ENCODE data around the gene BCAR1. TPM values are rescaled to one million over a fixed set of nuclear protein-coding genes. Genes with fewer than 3 reads are reported as not detected.
A peak's percentile ranks its signal among the peaks of the same experiment; 100 is the strongest.
"Not testable (repeated sequence)": the region's sequence is repeated elsewhere in the genome, so short reads cannot be mapped to it uniquely, and the experiment has no call there.

BCAR1 gene
- total RNA-seq, 1 donor from 2014 or later = 71.7 TPM

- no peak for DNase-seq (ENCODE audit: low spot score)
- intact Hi-C loops (cut with DNase I) = loop anchor here (10.0 kb wide), 1 partner anchor 151 kb away; no protein-coding TSS in a partner anchor
- ATAC-seq = no peak
These were observed 17.8 kb downstream of the BCAR1 start for GRCh38 chr16:75233611-75233938.

- ATAC-seq (no peak), DNase-seq (ENCODE audit: low spot score) (no peak)
- intact Hi-C loops (cut with DNase I) = loop anchor here (10.0 kb wide), 1 partner anchor 153 kb away; no protein-coding TSS in a partner anchor
These were observed 19.9 kb downstream of the BCAR1 start for GRCh38 chr16:75231570-75231969.

GRCh38 chr16:75230471-75231110 is 20.8 kb downstream of the BCAR1 start:
- no peak for ATAC-seq
- DNase-seq (ENCODE audit: low spot score) = no peak
- intact Hi-C loops (cut with DNase I) = loop anchor here (10.0 kb wide), 1 partner anchor 154 kb away; no protein-coding TSS in a partner anchor

GRCh38 chr16:75229172-75230031 is 22.0 kb downstream of the BCAR1 start:
- intact Hi-C loops (cut with DNase I) = loop anchor here (10.0 kb wide), 1 partner anchor 155 kb away; no protein-coding TSS in a partner anchor
- ATAC-seq = no peak

DNA sequence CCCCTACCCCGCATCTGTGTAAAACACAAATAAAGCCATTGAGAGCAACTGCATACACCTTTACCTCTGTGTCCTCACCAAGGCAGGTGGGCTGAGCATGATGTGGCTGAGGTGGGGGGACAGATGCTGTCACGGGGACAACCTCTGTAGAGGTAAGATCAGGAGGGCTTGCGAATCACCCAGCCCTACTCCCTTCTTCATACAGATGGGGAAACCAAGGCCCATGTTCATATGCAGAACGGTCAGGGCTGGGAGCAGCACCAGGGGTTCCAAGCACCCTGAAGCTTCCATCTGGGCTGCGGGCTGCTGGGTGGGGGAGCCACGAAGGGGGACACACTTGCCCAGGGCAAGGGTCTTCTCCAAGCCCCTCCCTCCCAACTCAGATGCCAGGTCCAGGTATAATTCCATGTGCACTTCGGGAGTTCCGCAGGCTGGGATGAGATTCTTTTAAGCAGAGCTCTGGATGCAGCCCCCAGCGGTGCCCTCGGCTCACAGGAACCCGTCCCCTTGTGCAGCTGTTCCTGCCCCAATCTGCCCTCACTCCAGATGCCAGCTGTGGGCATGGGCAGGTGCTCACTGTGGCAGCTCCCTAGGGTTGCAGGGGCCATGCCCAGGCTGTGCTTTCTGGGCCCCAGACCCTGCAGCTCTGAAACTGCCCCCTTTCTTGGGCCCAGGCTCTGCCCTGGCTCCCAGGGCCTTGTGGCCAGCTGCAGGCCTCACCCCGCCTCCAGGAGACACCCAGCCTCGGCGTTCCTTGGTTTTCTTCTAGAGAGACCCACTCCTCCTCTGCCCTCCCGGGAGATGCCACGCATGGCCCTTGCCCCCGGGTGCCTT is 23.1 kb downstream of the BCAR1 start:
- no peak for DNase-seq (ENCODE audit: low spot score)
- intact Hi-C loops (cut with DNase I) = no loop called here
- ATAC-seq = no peak

More at GRCh38 chr16:75229172-75230031, 22.0 kb downstream of the BCAR1 start:
- no peak for DNase-seq (ENCODE audit: low spot score)

- ATAC-seq (peak; percentile 8), DNase-seq (ENCODE audit: low spot score) (no peak)
- intact Hi-C loops (cut with DNase I) = no loop called here
These were observed 23.9 kb downstream of the BCAR1 start for GRCh38 chr16:75227361-75228142.

DNA sequence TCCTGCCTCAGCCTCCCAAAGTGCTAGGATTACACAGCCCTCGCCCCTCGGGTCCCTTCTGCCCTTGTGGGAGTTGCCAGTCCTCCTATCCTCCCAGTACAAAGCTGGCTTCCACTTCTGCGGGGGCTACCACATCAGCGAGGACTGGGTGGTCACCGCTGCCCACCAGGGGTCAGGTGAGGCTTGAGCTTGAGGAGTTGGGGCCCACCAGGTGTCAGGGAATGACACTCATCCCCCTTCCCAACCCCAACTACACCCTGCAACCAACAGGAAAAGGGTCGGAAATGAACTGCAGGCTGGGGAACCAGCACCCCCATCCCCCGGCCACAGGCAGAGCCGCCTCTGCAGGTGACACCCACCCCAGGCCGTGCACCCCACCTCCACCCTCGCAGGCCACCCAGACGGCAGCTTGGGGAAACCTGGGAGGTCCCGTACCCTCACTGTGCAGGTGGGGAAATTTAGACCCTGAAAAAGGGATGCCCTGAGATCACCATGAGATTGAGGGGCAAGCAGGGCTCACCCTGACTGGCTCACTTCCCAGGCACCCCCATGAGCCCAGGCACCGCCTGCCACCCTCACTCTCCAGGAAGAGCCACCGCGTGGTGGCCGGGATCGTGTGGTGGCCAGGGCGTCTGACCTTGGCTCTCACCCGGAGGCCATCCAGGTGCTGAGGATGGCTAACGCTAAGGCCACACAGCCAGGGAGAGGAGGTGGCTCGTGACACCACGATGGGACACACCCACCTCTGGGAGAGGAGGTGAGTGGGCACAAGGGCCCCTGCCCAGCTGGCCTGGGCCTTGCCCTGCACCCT is 24.7 kb downstream of the BCAR1 start:
- DNase-seq (ENCODE audit: low spot score) (no peak), ATAC-seq (no peak)
- intact Hi-C loops (cut with DNase I) = no loop called here

GRCh38 chr16:75225678-75226515 is 25.5 kb downstream of the BCAR1 start:
- intact Hi-C loops (cut with DNase I) = loop anchor here (2.0 kb wide), 1 partner anchor 19 kb away; the partner anchor contains the start of gene CTRB2
- DNase-seq (ENCODE audit: low spot score) = no peak
- no peak for ATAC-seq

- no peak for DNase-seq (ENCODE audit: low spot score)
- ATAC-seq = no peak
- intact Hi-C loops (cut with DNase I) = loop anchor here (2.0 kb wide), 1 partner anchor 18 kb away; the partner anchor contains the start of gene CTRB2
These were observed 26.3 kb downstream of the BCAR1 start for GRCh38 chr16:75225092-75225491.

GRCh38 chr16:75224306-75225082 is 26.9 kb downstream of the BCAR1 start:
- DNase-seq (ENCODE audit: low spot score) (no peak), ATAC-seq (no peak)
- intact Hi-C loops (cut with DNase I) = loop anchor here (2.0 kb wide), 1 partner anchor 18 kb away; the partner anchor contains the start of gene CTRB2

- intact Hi-C loops (cut with DNase I); DNase-seq (ENCODE audit: low spot score); ATAC-seq: not testable (repeated sequence)
These were observed 28.3 kb downstream of the BCAR1 start for GRCh38 chr16:75223129-75223528.

- intact Hi-C loops (cut with DNase I) = no loop called here
- DNase-seq (ENCODE audit: low spot score) = no peak
- no peak for ATAC-seq
These were observed 29.1 kb downstream of the BCAR1 start for GRCh38 chr16:75222271-75222783.

- no peak for ATAC-seq
- DNase-seq (ENCODE audit: low spot score) = no peak
- intact Hi-C loops (cut with DNase I) = no loop called here
These were observed 31.6 kb downstream of the BCAR1 start for GRCh38 chr16:75219838-75220237.

DNA sequence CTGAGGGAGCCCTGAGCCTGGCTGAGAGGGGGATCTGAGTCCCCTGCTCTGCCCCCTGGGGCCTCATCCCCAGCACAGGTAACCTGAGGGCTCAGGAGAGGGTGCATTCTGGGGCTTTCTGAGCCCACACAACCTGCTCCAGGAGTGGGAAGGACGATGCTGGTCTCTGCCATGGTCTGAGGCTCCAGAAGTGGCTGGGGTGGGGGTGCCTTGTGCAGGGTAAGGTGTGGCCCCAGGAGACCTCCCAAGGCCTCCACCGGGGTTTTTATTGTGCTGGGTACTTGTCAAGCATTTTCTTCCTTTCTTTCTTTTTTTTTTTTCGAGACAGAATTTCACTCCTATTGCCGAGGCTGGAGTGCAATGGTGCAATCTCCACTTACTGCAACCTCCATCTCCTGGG is 32.3 kb downstream of the BCAR1 start:
- ATAC-seq (no peak), DNase-seq (ENCODE audit: low spot score) (no peak)
- intact Hi-C loops (cut with DNase I) = no loop called here

- intact Hi-C loops (cut with DNase I) = no loop called here
These were observed 33.0 kb downstream of the BCAR1 start, which contains the start of gene CTRB1 for GRCh38 chr16:75218256-75219076. Gene CTRB1, plus strand, starts transcription at chr16:75218988. Its CDS starts 20 bp downstream, at chr16:75219008.

More at GRCh38 chr16:75218256-75219076, 33.0 kb downstream of the BCAR1 start, which contains the start of gene CTRB1:
- DNase-seq (ENCODE audit: low spot score) (no peak), ATAC-seq (no peak)

Measured in sciatic nerve (tissue), 2 donors.